Astrocyte (in vitro differentiated cells and primary cell): ENCODE data around the gene LIPH. TPM values are rescaled to one million over a fixed set of nuclear protein-coding genes. Genes with fewer than 3 reads are reported as not detected.

ENCODE experiments used
- DNase-seq: peaks from one replicate; pipeline ENCODE4 v3.0.0-alpha.2; 2010; ENCODE audit warnings: low read depth
- FAIRE-seq: peaks from 2 replicates; lab custom pipeline; 2011; peaks lifted over from hg19 to GRCh38; lab: Jason Lieb, UNC
- H2AFZ ChIP-seq: 2 replicates; pipeline ENCODE4 v1.6.0; 2012; ENCODE audit warnings: low read depth, low read length, inconsistent platforms
- H3K27ac ChIP-seq: 2 replicates; pipeline ENCODE4 v1.5.1; 2011; ENCODE audit warnings: low read depth, low read length, inconsistent platforms
- H3K27me3 ChIP-seq: 2 replicates; pipeline ENCODE4 v1.6.0; 2011; ENCODE audit warnings: low read length, inconsistent platforms; ENCODE audit not compliant: insufficient read depth
- H3K36me3 ChIP-seq: 2 replicates; pipeline ENCODE4 v1.5.1; 2011; ENCODE audit warnings: low read length, inconsistent platforms; ENCODE audit not compliant: insufficient read depth
- H3K4me1 ChIP-seq: 2 replicates; pipeline ENCODE4 v1.5.1; 2011; ENCODE audit warnings: low read length, inconsistent platforms; ENCODE audit not compliant: insufficient read depth
- H3K4me2 ChIP-seq: 2 replicates; pipeline ENCODE4 v1.6.0; 2012; ENCODE audit warnings: low read length, inconsistent platforms
- H3K4me3 ChIP-seq: 2 replicates; pipeline ENCODE4 v1.5.1; 2011; ENCODE audit warnings: low read depth, mild to moderate bottlenecking, low read length, inconsistent platforms; ENCODE audit not compliant: insufficient read depth
- H3K79me2 ChIP-seq: 2 replicates; pipeline ENCODE4 v1.6.0; 2012; ENCODE audit warnings: mild to moderate bottlenecking, low read length, inconsistent platforms; ENCODE audit not compliant: insufficient read depth
- H3K9ac ChIP-seq: 2 replicates; pipeline ENCODE4 v1.6.0; 2012; ENCODE audit warnings: mild to moderate bottlenecking, low read length, inconsistent platforms
- H3K9me3 ChIP-seq: 2 replicates; pipeline ENCODE4 v1.5.1; 2012; ENCODE audit warnings: low read depth, mild to moderate bottlenecking, low read length, inconsistent platforms; ENCODE audit not compliant: insufficient read depth
- H4K20me1 ChIP-seq: 2 replicates; pipeline ENCODE4 v1.6.0; 2012; ENCODE audit warnings: low read length, inconsistent platforms; ENCODE audit not compliant: insufficient read depth
- H3K27ac Mint-ChIP-seq: one replicate; pipeline ENCODE4 v1.8.0; 2021; ENCODE audit warnings: mild to moderate bottlenecking, mixed read lengths; ENCODE audit not compliant: unreplicated experiment
- H3K27me3 Mint-ChIP-seq: one replicate; pipeline ENCODE4 v1.8.0; 2021; ENCODE audit warnings: low read depth, mixed read lengths; ENCODE audit not compliant: unreplicated experiment
- H3K36me3 Mint-ChIP-seq: one replicate; pipeline ENCODE4 v1.8.0; 2021; ENCODE audit warnings: low read depth, mixed read lengths; ENCODE audit not compliant: unreplicated experiment
- H3K4me1 Mint-ChIP-seq: one replicate; pipeline ENCODE4 v1.8.0; 2021; ENCODE audit warnings: low read depth, mixed read lengths; ENCODE audit not compliant: unreplicated experiment
- H3K4me3 Mint-ChIP-seq: one replicate; pipeline ENCODE4 v1.8.0; 2021; ENCODE audit warnings: mild to moderate bottlenecking, moderate library complexity, mixed read lengths; ENCODE audit not compliant: unreplicated experiment
- H3K9me3 Mint-ChIP-seq: one replicate; pipeline ENCODE4 v1.8.0; 2021; ENCODE audit warnings: mild to moderate bottlenecking, mixed read lengths; ENCODE audit not compliant: unreplicated experiment
- EZH2 ChIP-seq: IDR thresholded peaks from 2 replicates; pipeline ENCODE4 v1.6.1; 2012; ENCODE audit warnings: mild to moderate bottlenecking, low read length, inconsistent platforms; ENCODE audit not compliant: insufficient read depth
- total RNA-seq: library from RNA; stranded (reverse); gene quantifications from 2 replicates; pipeline ENCODE4 v1.2.1, GENCODE V29; 2021
- TF ChIP-seq, protein P1 (sequence below): IDR thresholded peaks from 2 replicates; pipeline ENCODE4 v1.5.1; 2011; ENCODE audit warnings: low read depth, mild to moderate bottlenecking, inconsistent platforms, low read length, moderate library complexity; ENCODE audit not compliant: insufficient read depth

LIPH gene
- total RNA-seq, 1 donor from 2014 or later, result 6.4 TPM

DNA sequence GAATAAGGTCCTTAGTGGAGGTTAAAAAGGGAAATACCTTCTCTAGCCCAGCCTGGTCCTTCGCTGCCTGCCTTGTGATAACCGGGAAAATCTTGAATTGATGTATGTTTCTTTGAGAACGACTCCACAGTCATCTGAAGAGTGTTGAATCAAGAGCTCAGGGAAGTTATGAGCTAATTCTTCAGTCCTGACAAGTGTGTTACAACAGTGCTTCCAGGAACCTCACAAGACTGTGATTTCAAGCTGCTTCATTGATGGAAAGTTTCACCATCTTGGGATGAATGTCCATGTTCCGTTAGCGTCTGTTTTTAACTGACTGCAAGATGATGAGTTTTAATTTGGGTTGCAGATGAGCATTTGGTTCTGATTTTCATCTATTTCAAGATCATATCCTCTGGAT lies 66.0 kb downstream of the LIPH start:
- H3K79me2 ChIP-seq, result no peaks in the 10 kb centered on the region
- Mint-ChIP-seq H3K27me3 (no peaks in the 10 kb centered on the region), H3K9me3 (no peaks in the 10 kb centered on the region), H3K4me3 (no peak overlapping the region), H3K27ac (no peak overlapping the region), H3K36me3 (peaks cover 24% of the 10 kb centered on the region), H3K4me1 (no peaks in the 10 kb centered on the region)
- no peaks in the 10 kb centered on the region for H3K27me3 ChIP-seq
- no peak overlapping the region for H3K9ac ChIP-seq
- TF ChIP-seq EZH2, result no peak
- TF ChIP-seq, protein P1, sequence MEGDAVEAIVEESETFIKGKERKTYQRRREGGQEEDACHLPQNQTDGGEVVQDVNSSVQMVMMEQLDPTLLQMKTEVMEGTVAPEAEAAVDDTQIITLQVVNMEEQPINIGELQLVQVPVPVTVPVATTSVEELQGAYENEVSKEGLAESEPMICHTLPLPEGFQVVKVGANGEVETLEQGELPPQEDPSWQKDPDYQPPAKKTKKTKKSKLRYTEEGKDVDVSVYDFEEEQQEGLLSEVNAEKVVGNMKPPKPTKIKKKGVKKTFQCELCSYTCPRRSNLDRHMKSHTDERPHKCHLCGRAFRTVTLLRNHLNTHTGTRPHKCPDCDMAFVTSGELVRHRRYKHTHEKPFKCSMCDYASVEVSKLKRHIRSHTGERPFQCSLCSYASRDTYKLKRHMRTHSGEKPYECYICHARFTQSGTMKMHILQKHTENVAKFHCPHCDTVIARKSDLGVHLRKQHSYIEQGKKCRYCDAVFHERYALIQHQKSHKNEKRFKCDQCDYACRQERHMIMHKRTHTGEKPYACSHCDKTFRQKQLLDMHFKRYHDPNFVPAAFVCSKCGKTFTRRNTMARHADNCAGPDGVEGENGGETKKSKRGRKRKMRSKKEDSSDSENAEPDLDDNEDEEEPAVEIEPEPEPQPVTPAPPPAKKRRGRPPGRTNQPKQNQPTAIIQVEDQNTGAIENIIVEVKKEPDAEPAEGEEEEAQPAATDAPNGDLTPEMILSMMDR, result no peak
- no peak overlapping the region for H3K4me2 ChIP-seq
- FAIRE-seq (no peak), DNase-seq (no peak)
- no peak overlapping the region for H3K27ac ChIP-seq
- H3K9me3 ChIP-seq, result no peaks in the 10 kb centered on the region
- H3K4me3 ChIP-seq, result no peak overlapping the region
- H2AFZ ChIP-seq, result no peak overlapping the region
- H3K4me1 ChIP-seq, result no peaks in the 10 kb centered on the region
- no peaks in the 10 kb centered on the region for H4K20me1 ChIP-seq
- peaks cover 8% of the 10 kb centered on the region for H3K36me3 ChIP-seq

DNA sequence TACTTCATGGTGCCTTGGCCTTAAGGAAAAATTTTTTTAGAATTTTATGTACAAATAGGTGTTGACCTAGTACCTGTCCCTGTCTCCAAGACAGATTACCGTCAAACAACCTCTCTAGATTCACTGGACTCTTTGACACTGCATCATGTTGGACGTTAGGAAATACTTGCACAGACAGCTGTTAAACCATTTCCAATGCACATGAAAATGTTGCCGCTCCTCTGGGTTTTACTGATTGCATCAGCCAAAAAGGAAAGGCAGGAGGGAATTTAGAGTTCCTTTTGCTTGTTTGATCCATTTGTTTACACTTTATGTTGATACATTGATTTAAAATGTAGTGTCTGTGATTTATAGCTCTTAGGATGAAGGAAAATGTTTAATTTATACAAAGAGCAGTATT lies 68.1 kb downstream of the LIPH start:
- Histone ChIP-seq H3K9me3 (no peaks in the 10 kb centered on the region), H3K27ac (no peak overlapping the region), H3K4me2 (no peak overlapping the region), H3K79me2 (no peaks in the 10 kb centered on the region), H3K36me3 (peaks cover 8% of the 10 kb centered on the region), H3K9ac (no peak overlapping the region), H3K4me1 (no peaks in the 10 kb centered on the region), H4K20me1 (no peaks in the 10 kb centered on the region), H3K4me3 (no peak overlapping the region), H3K27me3 (no peaks in the 10 kb centered on the region), H2AFZ (no peak overlapping the region)
- peaks cover 4% of the 10 kb centered on the region for H3K9me3 Mint-ChIP-seq
- no peak for TF ChIP-seq EZH2
- TF ChIP-seq, protein P1, result no peak
- DNase-seq, result no peak
- peaks cover 29% of the 10 kb centered on the region for H3K36me3 Mint-ChIP-seq
- H3K27me3 Mint-ChIP-seq, result no peaks in the 10 kb centered on the region
- no peak overlapping the region for H3K4me3 Mint-ChIP-seq
- no peak overlapping the region for H3K27ac Mint-ChIP-seq
- no peak for FAIRE-seq
- no peaks in the 10 kb centered on the region for H3K4me1 Mint-ChIP-seq

DNA sequence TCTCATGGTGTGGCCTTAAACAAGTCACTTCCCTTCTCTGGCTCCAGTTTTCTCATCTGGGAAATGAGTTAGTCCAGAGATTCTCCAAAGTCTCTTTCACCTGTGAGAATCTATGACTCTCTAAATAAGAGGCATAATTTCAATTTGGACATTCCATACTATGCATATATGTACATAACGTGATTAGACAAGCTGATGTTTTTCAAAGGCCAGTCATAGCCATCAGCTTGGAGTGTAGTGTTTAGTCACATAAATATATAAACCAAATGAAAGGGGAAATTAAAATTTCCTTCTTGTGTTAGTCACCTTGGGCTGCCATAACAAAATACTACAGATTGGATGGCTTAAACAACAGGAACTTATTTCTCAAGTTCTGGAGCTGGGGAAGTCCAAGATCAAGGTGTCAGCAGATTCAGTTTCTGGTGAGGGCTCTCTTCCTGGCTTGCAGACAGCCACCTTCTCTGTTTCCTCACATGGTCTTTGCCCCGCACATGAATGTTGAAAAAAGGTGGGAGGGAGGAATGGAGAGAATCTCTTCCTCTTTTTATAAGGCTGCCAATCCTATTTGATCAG lies 72.9 kb downstream of the LIPH start:
- H3K9ac ChIP-seq, result no peak overlapping the region
- H3K27me3 ChIP-seq, result no peaks in the 10 kb centered on the region
- no peaks in the 10 kb centered on the region for H3K4me1 Mint-ChIP-seq
- peaks cover 9% of the 10 kb centered on the region for H3K9me3 Mint-ChIP-seq
- H3K36me3 Mint-ChIP-seq, result peaks cover 42% of the 10 kb centered on the region
- no peaks in the 10 kb centered on the region for H3K27me3 Mint-ChIP-seq
- no peak overlapping the region for H2AFZ ChIP-seq
- FAIRE-seq, result no peak
- H3K4me3 Mint-ChIP-seq, result no peak overlapping the region
- H3K4me2 ChIP-seq, result no peak overlapping the region
- H3K4me3 ChIP-seq, result no peak overlapping the region
- H3K27ac ChIP-seq, result no peak overlapping the region
- no peaks in the 10 kb centered on the region for H3K9me3 ChIP-seq
- no peak overlapping the region for H3K27ac Mint-ChIP-seq
- no peaks in the 10 kb centered on the region for H3K4me1 ChIP-seq
- H3K36me3 ChIP-seq, result peaks cover 4% of the 10 kb centered on the region
- no peak for TF ChIP-seq EZH2
- TF ChIP-seq, protein P1, result no peak
- no peak for DNase-seq
- H4K20me1 ChIP-seq, result no peaks in the 10 kb centered on the region
- H3K79me2 ChIP-seq, result no peaks in the 10 kb centered on the region
